ENCODE measurements around the gene TRIP4. TPM values are rescaled to one million over a fixed set of nuclear protein-coding genes. Genes with fewer than 3 reads are reported as not detected.
"Not testable (repeated sequence)": the region's sequence is repeated elsewhere in the genome, so short reads cannot be mapped to it uniquely, and the experiment has no call there.

Gene TRIP4
- total RNA-seq, 4 donors from 2014 or later: 13.0 to 23.7 (median 18.0) TPM

DNA sequence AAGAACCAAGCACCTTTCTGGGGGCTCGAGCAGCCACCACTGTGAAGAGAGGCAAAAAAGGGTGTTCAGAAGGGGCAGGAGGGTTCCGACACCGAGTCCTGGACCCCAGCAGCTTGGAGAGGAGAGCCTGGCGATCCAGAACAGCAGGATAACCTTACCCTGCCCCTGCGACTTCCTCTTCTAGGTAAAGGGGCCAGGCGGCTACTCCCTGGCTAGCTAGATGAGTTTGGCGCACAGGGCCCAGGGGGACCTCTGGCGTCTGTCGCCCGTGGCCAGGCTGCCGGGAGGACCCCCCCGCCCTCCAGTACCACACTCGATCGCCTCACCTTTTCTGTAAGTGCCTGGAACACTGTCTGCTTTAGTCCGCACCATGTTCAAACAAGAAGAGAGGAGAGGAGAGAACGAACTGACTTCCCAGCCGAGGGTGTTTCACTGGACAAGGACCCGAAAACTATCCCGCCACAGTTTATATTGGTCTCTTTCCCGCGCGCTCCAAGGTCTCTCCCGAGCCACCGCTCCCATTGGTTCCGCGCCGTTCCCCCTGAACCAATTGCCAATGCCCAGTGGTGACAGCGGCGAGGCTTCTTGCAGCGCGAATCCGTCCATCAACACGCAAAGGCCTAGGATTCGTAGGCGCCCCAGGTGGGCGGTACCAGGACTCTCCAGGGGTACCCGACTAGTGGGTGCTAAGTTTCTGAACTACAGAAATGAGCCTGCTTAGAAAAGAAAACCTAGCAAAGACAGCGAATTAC, 6.5 kb upstream of the TRIP4 start, which contains the start of gene PCLAF:
Gene PCLAF (minus strand): TSS at position 442 of the 752 bp plus-strand sequence. CDS start 70 bp downstream, at position 372.
- Histone ChIP-seq H3K27ac (no peak within 1 kb of the TSS), H3K4me3 (peak within 1 kb of the TSS; percentile 22 to 63 (median 56)), H3K9me3 (no peaks in the 10 kb centered on the region), H3K36me3 (no peaks in the 10 kb centered on the region), H3K27me3 (no peaks in the 10 kb centered on the region), H3K4me1 (peaks cover 0 to 13% (median 7%) of the 10 kb centered on the region in 4 donors)
- DNase-seq (ENCODE audit: low spot score in 2 of 2): peak; percentile 88 to 91
- WGBS, 2 donors: 1% methylated on average over 34 to 38 of the region's 38 CpGs
- peak in 2 of 5 experiments; percentile 15 to 20 for TF ChIP-seq CTCF (IDR thresholded peaks at IDR 0.05)
- no peak for TF ChIP-seq POLR2A (IDR thresholded peaks at IDR 0.05)
- peak in 1 of 2 donors; percentile 20 for TF ChIP-seq EP300 (IDR thresholded peaks at IDR 0.05)

GRCh38 chr15:64383760-64384159, 3.9 kb upstream of the TRIP4 start:
- TF ChIP-seq EP300 (IDR thresholded peaks at IDR 0.05) (no peak), POLR2A (IDR thresholded peaks at IDR 0.05) (no peak), CTCF (IDR thresholded peaks at IDR 0.05) (no peak)
- WGBS, 2 donors: 70 to 72% methylated on average over 2 of the region's 2 CpGs
- DNase-seq (ENCODE audit: low spot score in 2 of 2): no peak
- H3K4me1 ChIP-seq: peaks cover 0 to 19% (median 10%) of the 10 kb centered on the region in 4 donors
- H3K27me3 ChIP-seq: no peaks in the 10 kb centered on the region
- H3K9me3 ChIP-seq: no peaks in the 10 kb centered on the region
- no peak overlapping the region for H3K4me3 ChIP-seq
- no peaks in the 10 kb centered on the region for H3K36me3 ChIP-seq
- H3K27ac ChIP-seq: no peak overlapping the region

- DNase-seq (ENCODE audit: low spot score in 2 of 2): no peak
- peaks cover 0 to 19% (median 4%) of the 10 kb centered on the region in 4 donors for H3K4me1 ChIP-seq
- H3K4me3 ChIP-seq: no peak overlapping the region
- H3K9me3 ChIP-seq: no peaks in the 10 kb centered on the region
- H3K36me3 ChIP-seq: peaks cover 0 to 16% (median 0%) of the 10 kb centered on the region in 3 donors
- H3K27ac ChIP-seq: no peak overlapping the region
- H3K27me3 ChIP-seq: no peaks in the 10 kb centered on the region
- TF ChIP-seq POLR2A (IDR thresholded peaks at IDR 0.05): no peak
- no peak for TF ChIP-seq CTCF (IDR thresholded peaks at IDR 0.05)
- no peak for TF ChIP-seq EP300 (IDR thresholded peaks at IDR 0.05)
- 93 to 96% methylated on average over 7 of the region's 7 CpGs for WGBS, 2 donors
Observed at GRCh38 chr15:64386291-64386690, 1.3 kb upstream of the TRIP4 start.

DNA sequence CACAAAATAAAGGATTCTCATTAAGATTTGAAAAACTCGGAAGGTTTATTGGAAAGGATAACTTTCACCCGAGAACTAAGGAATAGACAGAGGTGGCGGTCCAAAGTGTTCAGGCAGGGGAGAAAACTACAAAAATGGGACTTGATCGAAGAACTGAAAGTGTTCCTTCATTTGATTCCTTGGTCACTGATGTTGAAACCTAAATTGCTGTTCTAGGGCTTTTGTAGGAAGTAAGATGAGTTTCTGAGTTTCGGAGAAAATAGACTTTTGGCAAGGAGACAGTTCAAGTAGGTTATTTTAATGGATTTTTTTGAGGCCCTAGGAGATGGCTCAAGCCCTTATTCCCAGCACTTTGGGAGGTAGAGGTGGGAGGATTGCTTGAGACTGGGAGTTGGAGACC, 1.4 kb downstream of the TRIP4 start:
- no peak overlapping the region for H3K4me3 ChIP-seq
- H3K4me1 ChIP-seq: peaks cover 0 to 14% (median 4%) of the 10 kb centered on the region in 4 donors
- WGBS, 2 donors: 85 to 87% methylated on average over 5 of the region's 5 CpGs
- H3K27me3 ChIP-seq: no peaks in the 10 kb centered on the region
- H3K27ac ChIP-seq: no peak overlapping the region
- no peak for DNase-seq (ENCODE audit: low spot score in 2 of 2)
- H3K36me3 ChIP-seq: peaks cover 0 to 37% (median under 1%) of the 10 kb centered on the region in 3 donors
- no peaks in the 10 kb centered on the region for H3K9me3 ChIP-seq
- TF ChIP-seq POLR2A (IDR thresholded peaks at IDR 0.05) (no peak), CTCF (IDR thresholded peaks at IDR 0.05) (no peak)

DNA sequence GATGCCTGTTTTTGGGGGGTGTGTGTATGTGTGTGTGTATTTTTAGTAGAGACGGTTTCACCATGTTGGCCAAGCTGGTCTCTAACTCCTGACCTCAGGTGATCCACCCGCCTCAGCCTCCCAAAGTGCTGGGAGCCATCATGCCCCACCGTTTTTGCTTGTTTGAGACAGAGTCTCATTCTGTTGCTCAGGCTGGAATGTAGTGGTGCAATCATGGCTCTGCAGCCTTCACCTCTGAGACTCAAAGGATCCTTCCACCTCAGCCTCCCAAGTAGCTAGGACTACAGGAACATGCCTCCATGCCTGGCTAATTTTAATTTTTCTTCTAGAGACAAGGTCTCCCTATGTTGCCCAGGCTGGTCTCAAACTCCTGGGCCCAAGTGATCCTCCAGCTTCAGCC, 4.8 kb downstream of the TRIP4 start:
- DNase-seq (ENCODE audit: low spot score in 2 of 2); H3K4me3 ChIP-seq; H3K27ac ChIP-seq; H3K9me3 ChIP-seq; H3K27me3 ChIP-seq: not testable (repeated sequence)
- Histone ChIP-seq H3K36me3 (peaks cover 0 to 71% (median 16%) of the 10 kb centered on the region in 3 donors), H3K4me1 (peaks cover 0 to 14% (median 4%) of the 10 kb centered on the region in 4 donors)
- WGBS, 2 donors: 82% methylated on average over 3 of the region's 3 CpGs

Data from tibial nerve (tissue), 4 donors.